GM12878 (cell line): Measurements from ENCODE around the gene TSSK2. TPM values are rescaled to one million over a fixed set of nuclear protein-coding genes. Genes with fewer than 3 reads are reported as not detected.

Experiments
- DPF2 ChIP-seq: fragments of 450-650 bp; IDR thresholded peaks from 2 replicates; pipeline ENCODE4 v1.6.1; 2017; ENCODE audit warnings: mild to moderate bottlenecking
- EGR1 ChIP-seq, 2 experiments: IDR thresholded peaks; 1 replicate in 1 of 2; 2 replicates in 1 of 2; pipeline ENCODE4 v1.6.1; 2011 to 2012; ENCODE audit warnings: low read depth in 2 of 2, low read length in 2 of 2, borderline replicate concordance in 1 of 2, mild to moderate bottlenecking in 1 of 2, moderate library complexity in 1 of 2
- NFYB ChIP-seq: IDR thresholded peaks from 2 replicates; pipeline ENCODE4 v1.6.1; 2011; ENCODE audit warnings: low read depth, mild to moderate bottlenecking, low read length, improper control_type of control experiment, moderate library complexity; ENCODE audit not compliant: insufficient read depth
- polyA plus RNA-seq, 11 experiments: library from polyadenylated mRNA; depleted of rRNA in 4 of 11; unstranded in 6 of 11; stranded (reverse) in 5 of 11; fragments of >200 nt; fragmentation: Nextera tagmentation in 4 of 11; fragmentation: Illumina TruSeq in 1 of 11; extraction: Ambion mirVana in 4 of 11; extraction: Trizol in 1 of 11; gene quantifications; 1 replicate in 1 of 11; 2 replicates in 10 of 11; pipeline versions ENCODE4 v1.2.1 to v1.2.3, GENCODE V29; 2011 to 2016; ENCODE audit warnings: inconsistent platforms in 2 of 11, missing spikeins in 2 of 11, low read depth in 1 of 11
- total RNA-seq, 4 experiments: library from RNA; depleted of rRNA in 3 of 4; stranded (reverse); fragments of >200 nt in 3 of 4; fragmentation: Illumina TruSeq in 1 of 4; extraction: Trizol in 1 of 4; gene quantifications; 2 replicates each; pipeline versions ENCODE4 v1.2.1 to v1.2.3, GENCODE V29; 2013 to 2021
- TF ChIP-seq, protein P1 (sequence below): IDR thresholded peaks from 2 replicates; pipeline ENCODE4 v1.6.1; 2012; ENCODE audit warnings: improper control_type of control experiment, low read depth, low read length; ENCODE audit not compliant: insufficient replicate concordance
- TF ChIP-seq, protein P2 (sequence below): fragments of 450-650 bp; IDR thresholded peaks from 2 replicates; pipeline ENCODE4 v1.6.1; 2017; ENCODE audit warnings: antibody characterized with exemption, mild to moderate bottlenecking, moderate library complexity

The TSSK2 gene
- total and polyA plus RNA-seq, 10 of the 15 experiments (the other 5 are each of a cell fraction or from before 2014, with no cell fraction given) = 0.03 to 0.17 TPM; not detected in 8

DNA sequence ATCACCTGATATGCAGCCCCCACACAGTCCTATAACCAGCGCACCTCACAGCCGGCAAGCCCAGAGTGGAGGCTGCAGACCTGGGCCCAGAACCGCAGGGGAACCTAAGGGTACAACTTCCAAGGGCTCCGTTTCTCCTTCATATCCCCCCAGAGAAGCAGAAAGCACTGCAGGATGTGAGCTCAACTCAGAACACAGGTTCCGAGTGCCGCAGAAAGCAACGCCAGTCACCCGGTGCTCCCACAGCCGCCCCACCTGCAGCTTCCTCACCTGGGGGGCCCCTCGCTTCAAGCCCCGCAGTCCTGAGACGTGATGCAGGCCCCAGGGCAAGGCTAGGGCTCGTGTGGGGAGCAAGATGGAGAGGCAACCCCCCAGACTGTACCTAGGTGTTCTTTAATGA is 2.5 kb downstream of the TSSK2 start (continued):
- TF ChIP-seq, protein P1, sequence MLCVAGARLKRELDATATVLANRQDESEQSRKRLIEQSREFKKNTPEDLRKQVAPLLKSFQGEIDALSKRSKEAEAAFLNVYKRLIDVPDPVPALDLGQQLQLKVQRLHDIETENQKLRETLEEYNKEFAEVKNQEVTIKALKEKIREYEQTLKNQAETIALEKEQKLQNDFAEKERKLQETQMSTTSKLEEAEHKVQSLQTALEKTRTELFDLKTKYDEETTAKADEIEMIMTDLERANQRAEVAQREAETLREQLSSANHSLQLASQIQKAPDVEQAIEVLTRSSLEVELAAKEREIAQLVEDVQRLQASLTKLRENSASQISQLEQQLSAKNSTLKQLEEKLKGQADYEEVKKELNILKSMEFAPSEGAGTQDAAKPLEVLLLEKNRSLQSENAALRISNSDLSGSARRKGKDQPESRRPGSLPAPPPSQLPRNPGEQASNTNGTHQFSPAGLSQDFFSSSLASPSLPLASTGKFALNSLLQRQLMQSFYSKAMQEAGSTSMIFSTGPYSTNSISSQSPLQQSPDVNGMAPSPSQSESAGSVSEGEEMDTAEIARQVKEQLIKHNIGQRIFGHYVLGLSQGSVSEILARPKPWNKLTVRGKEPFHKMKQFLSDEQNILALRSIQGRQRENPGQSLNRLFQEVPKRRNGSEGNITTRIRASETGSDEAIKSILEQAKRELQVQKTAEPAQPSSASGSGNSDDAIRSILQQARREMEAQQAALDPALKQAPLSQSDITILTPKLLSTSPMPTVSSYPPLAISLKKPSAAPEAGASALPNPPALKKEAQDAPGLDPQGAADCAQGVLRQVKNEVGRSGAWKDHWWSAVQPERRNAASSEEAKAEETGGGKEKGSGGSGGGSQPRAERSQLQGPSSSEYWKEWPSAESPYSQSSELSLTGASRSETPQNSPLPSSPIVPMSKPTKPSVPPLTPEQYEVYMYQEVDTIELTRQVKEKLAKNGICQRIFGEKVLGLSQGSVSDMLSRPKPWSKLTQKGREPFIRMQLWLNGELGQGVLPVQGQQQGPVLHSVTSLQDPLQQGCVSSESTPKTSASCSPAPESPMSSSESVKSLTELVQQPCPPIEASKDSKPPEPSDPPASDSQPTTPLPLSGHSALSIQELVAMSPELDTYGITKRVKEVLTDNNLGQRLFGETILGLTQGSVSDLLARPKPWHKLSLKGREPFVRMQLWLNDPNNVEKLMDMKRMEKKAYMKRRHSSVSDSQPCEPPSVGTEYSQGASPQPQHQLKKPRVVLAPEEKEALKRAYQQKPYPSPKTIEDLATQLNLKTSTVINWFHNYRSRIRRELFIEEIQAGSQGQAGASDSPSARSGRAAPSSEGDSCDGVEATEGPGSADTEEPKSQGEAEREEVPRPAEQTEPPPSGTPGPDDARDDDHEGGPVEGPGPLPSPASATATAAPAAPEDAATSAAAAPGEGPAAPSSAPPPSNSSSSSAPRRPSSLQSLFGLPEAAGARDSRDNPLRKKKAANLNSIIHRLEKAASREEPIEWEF = no peak
- TF ChIP-seq DPF2 (no peak), EGR1 (IDR thresholded peaks at IDR 0.05; ENCODE audit: borderline replicate concordance in 1 of 2, low read depth in 2 of 2, low read length in 2 of 2) (no peak), NFYB (no peak)
- TF ChIP-seq, protein P2, sequence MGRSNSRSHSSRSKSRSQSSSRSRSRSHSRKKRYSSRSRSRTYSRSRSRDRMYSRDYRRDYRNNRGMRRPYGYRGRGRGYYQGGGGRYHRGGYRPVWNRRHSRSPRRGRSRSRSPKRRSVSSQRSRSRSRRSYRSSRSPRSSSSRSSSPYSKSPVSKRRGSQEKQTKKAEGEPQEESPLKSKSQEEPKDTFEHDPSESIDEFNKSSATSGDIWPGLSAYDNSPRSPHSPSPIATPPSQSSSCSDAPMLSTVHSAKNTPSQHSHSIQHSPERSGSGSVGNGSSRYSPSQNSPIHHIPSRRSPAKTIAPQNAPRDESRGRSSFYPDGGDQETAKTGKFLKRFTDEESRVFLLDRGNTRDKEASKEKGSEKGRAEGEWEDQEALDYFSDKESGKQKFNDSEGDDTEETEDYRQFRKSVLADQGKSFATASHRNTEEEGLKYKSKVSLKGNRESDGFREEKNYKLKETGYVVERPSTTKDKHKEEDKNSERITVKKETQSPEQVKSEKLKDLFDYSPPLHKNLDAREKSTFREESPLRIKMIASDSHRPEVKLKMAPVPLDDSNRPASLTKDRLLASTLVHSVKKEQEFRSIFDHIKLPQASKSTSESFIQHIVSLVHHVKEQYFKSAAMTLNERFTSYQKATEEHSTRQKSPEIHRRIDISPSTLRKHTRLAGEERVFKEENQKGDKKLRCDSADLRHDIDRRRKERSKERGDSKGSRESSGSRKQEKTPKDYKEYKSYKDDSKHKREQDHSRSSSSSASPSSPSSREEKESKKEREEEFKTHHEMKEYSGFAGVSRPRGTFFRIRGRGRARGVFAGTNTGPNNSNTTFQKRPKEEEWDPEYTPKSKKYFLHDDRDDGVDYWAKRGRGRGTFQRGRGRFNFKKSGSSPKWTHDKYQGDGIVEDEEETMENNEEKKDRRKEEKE = no peak
